ENCODE measurements around the gene OPRL1.

The OPRL1 gene

GRCh38 chr20:64052987-64053840, 26.7 kb upstream of the OPRL1 start:
- POLR2A ChIA-PET: interaction anchor here (1.1 to 2.2 kb wide), 3 partner anchors 9 to 97 kb away, joined by 3 to 16 read pairs (median 3); partner anchors contain the start of genes PRPF6, TCEA2 and UCKL1
- H3K9me3 ChIP-seq (ENCODE audit: control insufficient read depth, insufficient read depth, low read depth, low read length): no peaks in the 10 kb centered on the region
- H3K27ac ChIP-seq (ENCODE audit: extremely low read depth, low read depth, low read length): no peak overlapping the region
- TF ChIP-seq ZBTB10 (tag by site-specific recombination; IDR thresholded peaks at IDR 0.05): peak; percentile 13; the same call in 1 of the 2 replicates
- no peak for TF ChIP-seq EGR2 (tag by site-specific recombination; IDR thresholded peaks at IDR 0.05; ENCODE audit: low read depth)
- no peak for TF ChIP-seq OVOL3 (tag by site-specific recombination; IDR thresholded peaks at IDR 0.05)
- no peak for TF ChIP-seq ZNF114 (tag by site-specific recombination; IDR thresholded peaks at IDR 0.05)
- TF ChIP-seq ZNF449 (tag by site-specific recombination; IDR thresholded peaks at IDR 0.05): no peak
- TF ChIP-seq, protein P1, sequence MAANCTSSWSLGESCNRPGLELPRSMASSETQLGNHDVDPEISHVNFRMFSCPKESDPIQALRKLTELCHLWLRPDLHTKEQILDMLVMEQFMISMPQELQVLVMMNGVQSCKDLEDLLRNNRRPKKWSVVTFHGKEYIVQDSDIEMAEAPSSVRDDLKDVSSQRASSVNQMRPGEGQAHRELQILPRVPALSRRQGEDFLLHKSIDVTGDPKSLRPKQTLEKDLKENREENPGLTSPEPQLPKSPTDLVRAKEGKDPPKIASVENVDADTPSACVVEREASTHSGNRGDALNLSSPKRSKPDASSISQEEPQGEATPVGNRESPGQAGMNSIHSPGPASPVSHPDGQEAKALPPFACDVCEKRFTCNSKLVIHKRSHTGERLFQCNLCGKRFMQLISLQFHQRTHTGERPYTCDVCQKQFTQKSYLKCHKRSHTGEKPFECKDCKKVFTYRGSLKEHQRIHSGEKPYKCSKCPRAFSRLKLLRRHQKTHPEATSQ (tag by site-specific recombination; IDR thresholded peaks at IDR 0.05): no peak
- TF ChIP-seq OSR2 (tag by site-specific recombination; IDR thresholded peaks at IDR 0.05): peak; percentile 39; the same call in 1 of the 2 replicates
- H3K36me3 ChIP-seq (ENCODE audit: control insufficient read depth in 2 of 2, insufficient read depth in 1 of 2, low read length in 2 of 2): no peaks in the 10 kb centered on the region
- CTCF ChIA-PET: interaction anchor here (0.6 to 3.0 kb wide), 8 partner anchors 9 to 334 kb away, joined by 3 to 19 read pairs (median 4); partner anchors contain the start of gene PRPF6
- no peak overlapping the region for H3K4me3 ChIP-seq (ENCODE audit: low read depth, low read length)
- H3K4me1 ChIP-seq (ENCODE audit: control insufficient read depth, insufficient read depth, low read length): peaks cover 6% of the 10 kb centered on the region

GRCh38 chr20:64053841-64054661, 25.8 kb upstream of the OPRL1 start:
- CTCF ChIA-PET: interaction anchor here (0.6 to 3.0 kb wide), 9 partner anchors 10 to 335 kb away, joined by 3 to 19 read pairs (median 4); partner anchors contain the start of genes C20orf204 and PRPF6
- Histone ChIP-seq H3K36me3 (ENCODE audit: control insufficient read depth in 2 of 2, insufficient read depth in 1 of 2, low read length in 2 of 2) (no peaks in the 10 kb centered on the region), H3K9me3 (ENCODE audit: control insufficient read depth, insufficient read depth, low read depth, low read length) (no peaks in the 10 kb centered on the region), H3K27ac (ENCODE audit: extremely low read depth, low read depth, low read length) (no peak overlapping the region), H3K4me3 (ENCODE audit: low read depth, low read length) (no peak overlapping the region), H3K4me1 (ENCODE audit: control insufficient read depth, insufficient read depth, low read length) (peaks cover 6% of the 10 kb centered on the region)
- POLR2A ChIA-PET: interaction anchor here (0.8 to 2.2 kb wide), 6 partner anchors 9 to 480 kb away, joined by 3 to 16 read pairs (median 4); partner anchors contain the start of genes HELZ2, PRPF6, TCEA2 and UCKL1
- TF ChIP-seq ZNF777 (tag by site-specific recombination; IDR thresholded peaks at IDR 0.05; ENCODE audit: borderline replicate concordance) (no peak), ZFP69B (tag by site-specific recombination; IDR thresholded peaks at IDR 0.05) (0 out of 2 replicates have a peak, but pooled peaks have one; percentile 33), ZBTB48 (tag by site-specific recombination; IDR thresholded peaks at IDR 0.05) (peak; percentile 54; the same call in 1 of the 2 replicates), ZNF785 (tag by site-specific recombination; IDR thresholded peaks at IDR 0.05) (no peak), ZNF211 (tag by site-specific recombination; IDR thresholded peaks at IDR 0.05; ENCODE audit: low read depth) (no peak), HIC1 (tag by site-specific recombination; IDR thresholded peaks at IDR 0.05) (0 out of 2 replicates have a peak, but pooled peaks have one; percentile 19), ZBTB10 (tag by site-specific recombination; IDR thresholded peaks at IDR 0.05) (0 out of 2 replicates have a peak, but pooled peaks have one; percentile 4), ZNF629 (tag by site-specific recombination; IDR thresholded peaks at IDR 0.05) (no peak)
- TF ChIP-seq, protein P2, sequence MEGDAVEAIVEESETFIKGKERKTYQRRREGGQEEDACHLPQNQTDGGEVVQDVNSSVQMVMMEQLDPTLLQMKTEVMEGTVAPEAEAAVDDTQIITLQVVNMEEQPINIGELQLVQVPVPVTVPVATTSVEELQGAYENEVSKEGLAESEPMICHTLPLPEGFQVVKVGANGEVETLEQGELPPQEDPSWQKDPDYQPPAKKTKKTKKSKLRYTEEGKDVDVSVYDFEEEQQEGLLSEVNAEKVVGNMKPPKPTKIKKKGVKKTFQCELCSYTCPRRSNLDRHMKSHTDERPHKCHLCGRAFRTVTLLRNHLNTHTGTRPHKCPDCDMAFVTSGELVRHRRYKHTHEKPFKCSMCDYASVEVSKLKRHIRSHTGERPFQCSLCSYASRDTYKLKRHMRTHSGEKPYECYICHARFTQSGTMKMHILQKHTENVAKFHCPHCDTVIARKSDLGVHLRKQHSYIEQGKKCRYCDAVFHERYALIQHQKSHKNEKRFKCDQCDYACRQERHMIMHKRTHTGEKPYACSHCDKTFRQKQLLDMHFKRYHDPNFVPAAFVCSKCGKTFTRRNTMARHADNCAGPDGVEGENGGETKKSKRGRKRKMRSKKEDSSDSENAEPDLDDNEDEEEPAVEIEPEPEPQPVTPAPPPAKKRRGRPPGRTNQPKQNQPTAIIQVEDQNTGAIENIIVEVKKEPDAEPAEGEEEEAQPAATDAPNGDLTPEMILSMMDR (tag by site-specific recombination; IDR thresholded peaks at IDR 0.05): peak; percentile 60; the same call in 1 of the 2 replicates

All from HEK293 (cell line).